Liver (tissue), 3 donors: ENCODE measurements around the gene TP63.

Experiments used
- CTCF ChIP-seq: fragments of 150-350 bp; IDR thresholded peaks from 2 replicates; pipeline ENCODE4 v1.5.1; 2017; ENCODE audit warnings: improper control_type of control experiment, low read depth, low read length; ENCODE audit not compliant: missing input control
- TAF1 ChIP-seq: conservative IDR thresholded peaks from 2 replicates; pipeline ENCODE4 v1.6.1; 2016; ENCODE audit warnings: antibody characterized with exemption, mild to moderate bottlenecking
- donor health status: healthy.
- donor health status: healthy.

GRCh38 chr3:189687475-189687874, 56.3 kb downstream of the TP63 start:
- TF ChIP-seq CTCF = no peak
- TF ChIP-seq TAF1 = no peak
